ENCODE data around the gene DCBLD2. TPM values are rescaled to one million over a fixed set of nuclear protein-coding genes. Genes with fewer than 3 reads are reported as not detected.
A peak's percentile ranks its signal among the peaks of the same experiment; 100 is the strongest.
"Not testable (repeated sequence)": the region's sequence is repeated elsewhere in the genome, so short reads cannot be mapped to it uniquely, and the experiment has no call there.

Gene DCBLD2
- total and polyA plus RNA-seq, 4 donors = 25.0 to 42.3 (median 29.5) TPM

DNA sequence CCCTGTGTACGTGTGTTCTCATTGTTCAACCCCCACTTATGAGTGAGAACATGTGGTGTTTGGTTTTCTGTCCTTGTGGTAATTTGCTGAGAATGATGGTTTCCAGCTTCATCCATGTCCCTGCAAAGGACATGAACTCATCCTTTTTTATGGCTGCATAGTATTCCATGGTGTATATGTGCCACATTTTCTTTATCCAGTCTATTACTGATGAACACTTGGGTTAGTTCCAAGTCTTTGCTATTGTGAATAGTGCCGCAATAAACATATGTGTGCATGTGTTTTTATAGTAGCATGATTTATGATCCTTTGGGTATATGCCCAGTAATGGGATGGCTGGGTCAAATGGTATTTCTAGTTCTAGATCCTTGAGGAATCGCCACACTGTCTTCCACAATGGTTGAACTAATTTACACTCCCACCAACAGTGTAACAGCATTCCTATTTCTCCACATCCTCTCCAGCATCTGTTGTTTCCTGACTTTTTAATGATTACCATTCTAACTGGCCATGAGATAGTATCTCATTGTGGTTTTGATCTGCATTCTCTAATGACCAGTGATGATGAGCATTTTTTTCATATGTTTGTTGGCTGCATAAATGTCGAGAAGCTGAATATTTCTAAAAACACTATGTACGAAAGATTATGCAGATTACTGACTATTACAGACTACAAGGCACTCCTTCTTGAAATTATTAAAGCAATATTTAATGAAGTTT, 18.7 kb downstream of the DCBLD2 start:
- WGBS (ENCODE audit: insufficient coverage) = no CpG with 5 or more reads among the region's 5 CpGs
- H3K27ac ChIP-seq (ENCODE audit: low read depth, low read length); H3K9me3 ChIP-seq (ENCODE audit: control insufficient read depth, insufficient read depth, low read length); H3K27me3 ChIP-seq (ENCODE audit: control insufficient read depth, insufficient read depth, low read length); H3K4me3 ChIP-seq (ENCODE audit: low read depth, low read length); H3K36me3 ChIP-seq (ENCODE audit: control insufficient read depth, insufficient read depth, low read length); H3K4me1 ChIP-seq (ENCODE audit: control insufficient read depth, insufficient read depth, low read length); DNase-seq (ENCODE audit: low read depth in 4 of 6, low spot score in 6 of 6): not testable (repeated sequence)

GRCh38 chr3:98877132-98877531, 24.4 kb downstream of the DCBLD2 start:
- Histone ChIP-seq H3K36me3 (ENCODE audit: control insufficient read depth, insufficient read depth, low read length) (peaks cover 4% of the 10 kb centered on the region), H3K27ac (ENCODE audit: low read depth, low read length) (no peak overlapping the region), H3K4me3 (ENCODE audit: low read depth, low read length) (no peak overlapping the region), H3K9me3 (ENCODE audit: control insufficient read depth, insufficient read depth, low read length) (no peaks in the 10 kb centered on the region), H3K4me1 (ENCODE audit: control insufficient read depth, insufficient read depth, low read length) (no peaks in the 10 kb centered on the region), H3K27me3 (ENCODE audit: control insufficient read depth, insufficient read depth, low read length) (no peaks in the 10 kb centered on the region)
- DNase-seq (ENCODE audit: low read depth in 4 of 6, low spot score in 6 of 6) = no peak
- no CpG with 5 or more reads among the region's 2 CpGs for WGBS (ENCODE audit: insufficient coverage)

DNA sequence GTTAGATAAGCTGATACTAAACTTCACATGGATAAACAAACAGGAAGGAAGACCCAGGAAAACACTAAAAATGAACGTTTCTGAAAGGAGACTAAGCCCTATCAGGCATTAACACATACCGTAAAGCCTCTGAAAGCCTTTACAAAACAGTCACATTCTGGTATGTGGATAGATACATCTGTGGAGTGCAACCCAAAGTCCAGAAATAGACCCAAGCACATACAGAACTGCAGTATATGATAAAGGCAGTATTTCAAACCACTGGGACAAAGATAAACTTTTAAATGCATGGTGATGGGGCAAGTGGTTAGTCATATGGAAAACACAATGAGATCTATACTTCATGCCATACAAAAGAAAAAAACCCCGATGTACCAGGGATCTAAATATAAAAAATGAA, 26.0 kb downstream of the DCBLD2 start:
- no peaks in the 10 kb centered on the region for H3K9me3 ChIP-seq (ENCODE audit: control insufficient read depth, insufficient read depth, low read length)
- no peaks in the 10 kb centered on the region for H3K27me3 ChIP-seq (ENCODE audit: control insufficient read depth, insufficient read depth, low read length)
- WGBS (ENCODE audit: insufficient coverage) = no CpG with 5 or more reads among the region's 3 CpGs
- DNase-seq (ENCODE audit: low read depth in 4 of 6, low spot score in 6 of 6) = no peak
- no peaks in the 10 kb centered on the region for H3K4me1 ChIP-seq (ENCODE audit: control insufficient read depth, insufficient read depth, low read length)
- no peak overlapping the region for H3K27ac ChIP-seq (ENCODE audit: low read depth, low read length)
- no peak overlapping the region for H3K4me3 ChIP-seq (ENCODE audit: low read depth, low read length)
- H3K36me3 ChIP-seq (ENCODE audit: control insufficient read depth, insufficient read depth, low read length) = no peaks in the 10 kb centered on the region

DNA sequence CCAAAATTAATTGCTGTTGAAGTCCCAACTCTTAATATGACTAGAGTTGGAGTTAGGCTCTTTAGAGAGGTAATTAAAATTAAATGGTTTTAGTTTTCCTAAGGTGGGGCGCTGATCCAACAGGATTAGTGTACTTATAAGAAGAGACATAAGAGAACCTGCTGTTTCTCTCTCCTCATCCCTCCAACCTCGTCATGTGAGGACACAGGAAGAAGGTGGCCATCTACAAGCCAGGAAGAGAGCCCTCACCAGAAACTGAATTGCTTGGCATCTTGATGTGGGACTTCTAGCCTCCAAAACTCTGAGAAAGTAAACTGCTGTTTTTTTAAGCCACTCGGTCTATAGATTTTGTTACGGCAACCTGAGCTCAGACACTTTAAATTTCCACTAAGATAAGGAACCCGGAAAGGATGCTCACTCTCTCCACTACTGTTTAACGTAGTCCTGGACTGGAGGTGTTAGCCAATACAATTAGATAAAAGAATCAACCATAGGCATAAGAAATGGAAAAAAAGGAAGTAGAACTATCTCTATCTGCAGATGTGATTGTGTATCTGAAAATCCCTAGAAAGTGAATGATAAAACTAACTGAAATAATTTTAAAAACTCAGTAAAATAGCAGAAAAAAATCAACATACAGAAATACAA, 26.8 kb downstream of the DCBLD2 start:
- H3K4me1 ChIP-seq (ENCODE audit: control insufficient read depth, insufficient read depth, low read length) = no peaks in the 10 kb centered on the region
- H3K4me3 ChIP-seq (ENCODE audit: low read depth, low read length) = no peak overlapping the region
- no peak for DNase-seq (ENCODE audit: low read depth in 4 of 6, low spot score in 6 of 6)
- H3K27me3 ChIP-seq (ENCODE audit: control insufficient read depth, insufficient read depth, low read length) = no peaks in the 10 kb centered on the region
- no peaks in the 10 kb centered on the region for H3K36me3 ChIP-seq (ENCODE audit: control insufficient read depth, insufficient read depth, low read length)
- no peak overlapping the region for H3K27ac ChIP-seq (ENCODE audit: low read depth, low read length)
- H3K9me3 ChIP-seq (ENCODE audit: control insufficient read depth, insufficient read depth, low read length) = no peaks in the 10 kb centered on the region
- WGBS (ENCODE audit: insufficient coverage) = 100% methylated on average over 1 of the region's 6 CpGs

DNA sequence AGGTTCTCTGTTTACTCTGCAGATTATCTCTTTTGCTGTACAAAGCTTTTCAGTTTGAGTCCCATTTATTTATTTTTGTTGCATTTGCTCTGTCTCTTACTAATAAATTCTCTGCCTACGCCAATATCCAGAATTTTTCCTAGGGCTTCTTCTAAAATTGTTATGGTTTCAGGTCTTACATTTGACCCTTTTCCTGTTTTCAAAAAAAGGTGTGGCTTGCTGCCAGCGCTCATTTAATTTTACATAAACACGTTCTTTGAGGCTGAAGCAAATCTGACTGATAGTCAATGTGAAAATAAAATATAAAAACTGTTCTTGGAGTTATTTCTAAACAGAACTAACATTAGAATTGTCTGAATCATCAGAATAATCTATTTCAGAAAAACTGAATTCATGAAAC, 32.1 kb downstream of the DCBLD2 start:
- no peak for DNase-seq (ENCODE audit: low read depth in 4 of 6, low spot score in 6 of 6)
- Histone ChIP-seq H3K27me3 (ENCODE audit: control insufficient read depth, insufficient read depth, low read length) (no peaks in the 10 kb centered on the region), H3K4me1 (ENCODE audit: control insufficient read depth, insufficient read depth, low read length) (no peaks in the 10 kb centered on the region), H3K27ac (ENCODE audit: low read depth, low read length) (no peak overlapping the region), H3K4me3 (ENCODE audit: low read depth, low read length) (no peak overlapping the region), H3K9me3 (ENCODE audit: control insufficient read depth, insufficient read depth, low read length) (peaks cover 3% of the 10 kb centered on the region), H3K36me3 (ENCODE audit: control insufficient read depth, insufficient read depth, low read length) (no peaks in the 10 kb centered on the region)
- WGBS (ENCODE audit: insufficient coverage) = no CpG with 5 or more reads among the region's 3 CpGs

DNA sequence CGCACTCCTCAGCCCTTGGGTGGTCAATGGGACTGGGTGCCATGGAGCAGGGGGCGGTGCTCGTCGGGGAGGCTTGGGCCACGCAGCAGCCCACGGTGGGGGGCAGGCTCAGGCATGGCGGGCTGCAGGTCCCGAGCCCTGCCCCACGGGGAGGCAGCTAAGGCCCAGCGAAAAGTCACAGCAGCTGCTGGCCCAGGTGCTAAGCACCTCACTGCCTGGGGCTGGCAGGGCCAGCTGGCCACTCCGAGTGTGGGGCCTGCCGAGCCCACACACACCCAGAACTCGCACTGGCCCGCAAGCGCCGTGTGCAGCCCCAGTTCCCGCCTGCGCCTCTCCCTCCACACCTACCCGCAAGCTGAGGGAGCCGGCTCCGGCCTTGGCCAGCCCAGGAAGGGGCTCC, 43.5 kb downstream of the DCBLD2 start:
- not testable (repeated sequence) for DNase-seq (ENCODE audit: low read depth in 4 of 6, low spot score in 6 of 6); H3K9me3 ChIP-seq (ENCODE audit: control insufficient read depth, insufficient read depth, low read length); H3K4me3 ChIP-seq (ENCODE audit: low read depth, low read length); H3K36me3 ChIP-seq (ENCODE audit: control insufficient read depth, insufficient read depth, low read length); H3K27ac ChIP-seq (ENCODE audit: low read depth, low read length); H3K4me1 ChIP-seq (ENCODE audit: control insufficient read depth, insufficient read depth, low read length); H3K27me3 ChIP-seq (ENCODE audit: control insufficient read depth, insufficient read depth, low read length)
- 99% methylated on average over 19 of the region's 21 CpGs for WGBS (ENCODE audit: insufficient coverage)

GRCh38 chr3:98857258-98857657, 44.2 kb downstream of the DCBLD2 start:
- WGBS (ENCODE audit: insufficient coverage) = 98% methylated on average over 7 of the region's 9 CpGs

GRCh38 chr3:98856724-98857123, 44.8 kb downstream of the DCBLD2 start:
- H3K4me3 ChIP-seq (ENCODE audit: low read depth, low read length) = no peak overlapping the region
- no CpG with 5 or more reads among the region's 8 CpGs for WGBS (ENCODE audit: insufficient coverage)
- no peak for DNase-seq (ENCODE audit: low read depth in 4 of 6, low spot score in 6 of 6)
- H3K9me3 ChIP-seq (ENCODE audit: control insufficient read depth, insufficient read depth, low read length) = no peaks in the 10 kb centered on the region
- no peak overlapping the region for H3K27ac ChIP-seq (ENCODE audit: low read depth, low read length)
- no peaks in the 10 kb centered on the region for H3K4me1 ChIP-seq (ENCODE audit: control insufficient read depth, insufficient read depth, low read length)
- peaks cover 8% of the 10 kb centered on the region for H3K36me3 ChIP-seq (ENCODE audit: control insufficient read depth, insufficient read depth, low read length)
- no peaks in the 10 kb centered on the region for H3K27me3 ChIP-seq (ENCODE audit: control insufficient read depth, insufficient read depth, low read length)

More at GRCh38 chr3:98857258-98857657, 44.2 kb downstream of the DCBLD2 start:
- not testable (repeated sequence) for H3K27me3 ChIP-seq (ENCODE audit: control insufficient read depth, insufficient read depth, low read length); H3K9me3 ChIP-seq (ENCODE audit: control insufficient read depth, insufficient read depth, low read length); DNase-seq (ENCODE audit: low read depth in 4 of 6, low spot score in 6 of 6); H3K27ac ChIP-seq (ENCODE audit: low read depth, low read length); H3K4me3 ChIP-seq (ENCODE audit: low read depth, low read length); H3K36me3 ChIP-seq (ENCODE audit: control insufficient read depth, insufficient read depth, low read length); H3K4me1 ChIP-seq (ENCODE audit: control insufficient read depth, insufficient read depth, low read length)

GRCh38 chr3:98855806-98856400, 45.6 kb downstream of the DCBLD2 start:
- no peak overlapping the region for H3K27ac ChIP-seq (ENCODE audit: low read depth, low read length)
- no CpG with 5 or more reads among the region's 1 CpG for WGBS (ENCODE audit: insufficient coverage)
- no peak overlapping the region for H3K4me3 ChIP-seq (ENCODE audit: low read depth, low read length)
- peaks cover 8% of the 10 kb centered on the region for H3K36me3 ChIP-seq (ENCODE audit: control insufficient read depth, insufficient read depth, low read length)
- DNase-seq (ENCODE audit: low read depth in 4 of 6, low spot score in 6 of 6) = peak in 2 of 6 donors; percentile 25 to 28
- no peaks in the 10 kb centered on the region for H3K9me3 ChIP-seq (ENCODE audit: control insufficient read depth, insufficient read depth, low read length)
- no peaks in the 10 kb centered on the region for H3K27me3 ChIP-seq (ENCODE audit: control insufficient read depth, insufficient read depth, low read length)
- no peaks in the 10 kb centered on the region for H3K4me1 ChIP-seq (ENCODE audit: control insufficient read depth, insufficient read depth, low read length)

GRCh38 chr3:98848108-98848507, 53.4 kb downstream of the DCBLD2 start:
- no CpG with 5 or more reads among the region's 1 CpG for WGBS (ENCODE audit: insufficient coverage)
- no peaks in the 10 kb centered on the region for H3K36me3 ChIP-seq (ENCODE audit: control insufficient read depth, insufficient read depth, low read length)
- H3K4me1 ChIP-seq (ENCODE audit: control insufficient read depth, insufficient read depth, low read length) = no peaks in the 10 kb centered on the region
- H3K9me3 ChIP-seq (ENCODE audit: control insufficient read depth, insufficient read depth, low read length) = no peaks in the 10 kb centered on the region
- H3K4me3 ChIP-seq (ENCODE audit: low read depth, low read length) = no peak overlapping the region
- H3K27me3 ChIP-seq (ENCODE audit: control insufficient read depth, insufficient read depth, low read length) = no peaks in the 10 kb centered on the region
- H3K27ac ChIP-seq (ENCODE audit: low read depth, low read length) = no peak overlapping the region
- no peak for DNase-seq (ENCODE audit: low read depth in 4 of 6, low spot score in 6 of 6)

Measured in spinal cord (tissue), 10 donors.